Stimulated activated CD4-positive, alpha-beta T cell treated with anti-CD3 and anti-CD28 coated beads, Interleukin-12 subunit alpha, Interleukin-12 subunit beta, amount 100 ng/mL, for 4 hours (primary cell): ENCODE data around the gene UPB1.
"Not testable (repeated sequence)": the region's sequence is repeated elsewhere in the genome, so short reads cannot be mapped to it uniquely, and the experiment has no call there.

Experiments used
- DNase-seq: peaks from one replicate; pipeline ENCODE4 v3.0.0-alpha.2; 2020

Gene UPB1

DNA sequence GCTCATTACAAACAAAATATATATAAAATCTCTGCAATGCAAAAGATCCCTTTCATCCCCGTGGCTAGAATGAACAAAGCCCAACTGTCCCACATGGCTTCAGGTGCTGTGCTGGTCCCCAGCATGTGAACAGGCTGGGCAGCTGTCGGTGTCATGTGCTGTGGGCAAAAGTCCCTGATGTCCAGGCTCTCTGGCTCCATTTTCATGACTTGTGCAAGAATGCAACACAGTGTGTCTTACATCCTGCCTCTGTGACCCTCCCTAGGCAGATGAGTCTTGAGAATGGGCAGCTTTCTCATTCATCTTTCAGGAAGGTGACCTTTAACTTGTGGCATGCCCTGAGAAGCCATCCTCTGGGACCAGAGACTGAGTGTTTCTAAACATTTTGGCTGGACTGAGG, 45.3 kb downstream of the UPB1 start:
- no peak for DNase-seq

GRCh38 chr22:24541681-24542515, 46.8 kb downstream of the UPB1 start:
- no peak for DNase-seq

GRCh38 chr22:24542641-24543040, 47.5 kb downstream of the UPB1 start:
- no peak for DNase-seq

DNA sequence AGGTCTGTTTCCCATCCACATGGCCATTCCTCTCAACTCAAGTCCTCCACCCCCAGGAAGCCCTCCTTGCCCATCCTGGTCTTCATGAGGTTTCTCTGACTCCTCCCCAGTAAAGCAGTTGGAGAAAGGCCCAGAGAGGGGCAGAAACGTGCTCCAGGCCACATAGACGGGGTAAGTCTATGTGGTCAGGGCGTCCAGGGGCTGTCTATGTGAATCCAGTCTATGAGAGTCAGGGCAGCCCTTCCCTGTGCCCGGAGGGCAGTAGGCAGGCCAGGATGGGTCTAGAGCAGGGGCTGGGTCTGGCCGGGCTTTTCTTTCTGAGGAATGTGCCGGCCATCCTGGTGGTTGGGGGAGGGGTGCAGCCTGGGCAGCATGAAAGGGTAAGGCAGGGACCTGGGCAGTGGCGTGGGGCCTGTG, 48.1 kb downstream of the UPB1 start:
- no peak for DNase-seq

DNA sequence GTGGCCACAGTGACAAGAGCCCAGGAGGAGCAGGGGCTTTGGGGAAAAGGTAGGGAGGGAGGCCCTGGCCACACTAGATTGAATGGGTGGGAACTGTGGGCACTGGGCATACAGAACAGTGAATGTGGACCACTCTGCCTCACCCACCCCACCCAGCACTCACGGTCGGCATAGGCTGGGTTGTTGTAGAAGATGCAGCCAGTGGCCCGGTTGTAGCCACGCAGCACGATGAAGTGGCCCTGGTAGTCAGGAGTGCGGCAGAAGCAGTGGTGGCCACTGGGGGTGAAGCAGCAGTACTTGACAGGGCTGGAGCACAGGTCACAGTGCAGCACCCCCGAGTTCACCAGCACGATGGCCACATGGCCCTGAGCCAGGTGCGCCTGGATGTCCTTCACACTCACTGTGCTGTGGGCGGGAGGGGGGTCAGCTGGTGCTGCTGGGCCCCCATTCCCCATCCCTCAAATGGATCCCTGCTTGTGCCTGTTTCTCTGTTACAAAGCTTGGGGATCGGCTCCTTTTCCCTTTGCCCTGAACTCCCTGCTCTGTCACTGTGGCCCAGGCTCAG, 48.6 kb downstream of the UPB1 start:
- no peak for DNase-seq

DNA sequence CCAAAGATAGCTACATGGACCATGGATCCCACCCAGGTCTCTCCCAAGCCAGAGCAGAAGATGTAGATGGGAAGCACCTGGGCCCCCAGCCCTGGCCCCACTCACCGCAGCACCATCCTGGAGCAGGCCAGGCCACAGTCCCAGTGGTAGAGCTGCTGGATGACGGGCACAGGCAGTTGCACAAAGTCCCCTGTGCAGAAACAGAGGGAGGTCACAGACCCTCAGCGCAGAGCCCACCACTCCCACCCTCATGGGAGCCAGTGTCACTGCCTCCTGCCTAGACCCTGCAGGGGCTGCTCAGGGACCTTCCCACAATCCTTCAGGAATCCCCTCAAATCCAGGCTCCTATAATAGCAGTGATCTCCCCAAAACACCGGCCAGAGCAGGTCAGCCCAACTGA, 53.7 kb downstream of the UPB1 start:
- DNase-seq = no peak

DNA sequence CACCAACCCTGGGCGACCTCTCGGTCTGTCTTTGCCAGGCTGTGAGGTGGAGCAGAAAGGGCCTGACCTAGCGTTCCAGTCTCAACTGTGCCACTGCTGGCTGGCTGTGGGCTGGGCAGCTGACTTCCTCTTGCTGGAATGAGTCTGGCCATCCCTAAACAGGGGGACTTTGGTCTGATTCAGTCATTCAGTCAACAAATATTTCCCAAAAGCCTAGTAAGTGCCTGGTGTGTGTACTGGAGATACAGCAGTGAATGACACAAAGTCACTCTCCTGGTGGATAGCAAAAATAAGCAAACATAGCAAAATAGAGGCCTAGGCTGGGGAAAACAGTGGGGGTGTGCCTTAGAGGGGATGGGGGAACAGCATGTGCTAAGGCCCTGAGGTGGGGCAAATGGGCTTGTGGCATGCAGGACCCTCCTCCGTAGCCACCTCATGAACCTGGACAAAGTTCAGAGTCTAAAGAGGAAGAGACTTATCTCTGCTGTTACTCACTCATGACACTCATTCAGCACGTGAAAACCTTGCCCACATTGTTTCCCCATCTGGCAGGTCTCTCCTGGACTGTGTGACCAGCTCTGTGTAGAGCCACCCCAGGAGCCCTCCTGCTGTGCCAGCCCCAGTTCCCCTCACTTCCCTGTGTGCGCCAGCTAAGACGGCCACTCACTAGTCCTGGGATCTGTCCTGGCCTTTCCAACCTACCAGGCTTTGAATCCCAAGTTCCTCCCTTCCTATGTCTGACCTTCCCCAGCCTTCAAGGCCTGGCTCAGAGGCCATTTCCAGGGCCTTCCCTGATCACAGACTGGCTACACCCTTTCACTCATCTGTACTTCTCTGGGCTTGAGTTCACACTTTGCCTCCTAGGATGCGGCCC, 55.1 kb downstream of the UPB1 start:
- DNase-seq = no peak

- DNase-seq = no peak
These were observed 55.8 kb downstream of the UPB1 start for GRCh38 chr22:24550902-24551435.

DNA sequence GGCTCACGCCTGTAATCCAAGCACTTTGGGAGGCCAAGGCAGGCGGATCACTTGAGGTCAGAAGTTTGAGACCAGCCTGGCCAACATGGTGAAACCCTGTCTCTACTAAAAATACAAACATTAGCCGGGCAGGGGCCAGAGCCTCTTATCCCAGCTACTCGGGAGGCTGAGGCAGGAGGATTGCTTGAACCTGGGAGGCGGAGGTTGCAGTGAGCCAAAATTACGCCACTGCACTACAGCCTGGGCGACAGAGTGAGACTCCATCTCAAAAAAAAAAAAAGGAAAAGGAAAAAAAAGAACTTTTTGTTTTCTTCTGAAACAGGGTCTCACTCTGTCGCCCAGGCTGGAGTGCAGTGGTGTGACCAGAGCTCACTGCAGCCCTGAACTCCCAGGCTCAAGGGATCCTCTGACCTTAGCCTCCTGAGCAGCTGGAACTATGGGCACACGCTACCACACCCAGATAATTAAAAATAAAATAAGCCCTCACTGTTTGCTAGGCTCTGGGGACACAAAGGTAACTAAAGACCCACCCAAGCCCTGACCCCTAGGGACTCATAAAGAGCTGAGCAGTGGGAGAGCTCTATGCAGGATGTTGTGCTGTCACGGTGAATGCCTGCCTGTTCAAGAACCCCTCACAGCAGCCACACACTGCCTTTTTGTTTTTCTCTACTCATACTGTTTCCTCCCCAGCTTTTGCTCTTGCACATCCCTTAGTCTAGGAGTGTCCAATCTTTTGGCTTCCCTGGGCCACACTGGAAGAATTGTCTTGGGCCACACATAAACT, 57.6 kb downstream of the UPB1 start:
- DNase-seq = not testable (repeated sequence)

DNA sequence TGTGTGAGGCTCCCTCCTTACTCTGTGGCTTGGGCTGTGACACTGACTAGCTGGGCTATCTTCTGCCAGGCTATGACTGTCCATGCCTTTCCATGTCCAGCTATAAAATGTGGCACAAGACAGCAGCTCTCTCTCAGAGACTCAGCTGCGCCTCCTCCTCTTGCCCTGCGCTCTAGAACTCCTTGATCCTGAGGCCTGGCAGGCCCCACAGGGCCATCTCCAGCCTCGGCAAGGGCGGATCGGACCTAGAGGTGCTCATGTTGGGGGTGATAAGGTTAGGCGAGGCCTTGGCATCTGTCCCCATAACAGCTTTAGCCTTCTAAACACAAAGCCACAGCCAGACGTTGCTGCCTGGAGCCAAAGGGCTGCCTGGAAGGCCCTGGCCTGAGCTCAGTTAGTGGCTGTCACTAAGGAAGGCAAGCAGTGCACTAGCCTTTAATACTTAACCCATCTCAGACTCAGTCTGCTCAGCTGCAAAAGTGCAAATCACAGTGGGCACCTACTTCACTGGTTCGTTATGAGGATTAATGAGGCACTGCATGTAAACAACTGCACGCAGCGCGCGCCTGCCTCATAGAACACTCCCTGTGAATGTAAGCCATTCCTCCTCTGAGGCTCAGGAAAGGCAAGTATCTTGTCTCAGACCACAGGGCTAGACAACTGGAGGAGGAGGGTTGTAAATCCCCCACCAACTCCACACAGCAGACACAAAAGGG, 58.6 kb downstream of the UPB1 start:
- no peak for DNase-seq

DNA sequence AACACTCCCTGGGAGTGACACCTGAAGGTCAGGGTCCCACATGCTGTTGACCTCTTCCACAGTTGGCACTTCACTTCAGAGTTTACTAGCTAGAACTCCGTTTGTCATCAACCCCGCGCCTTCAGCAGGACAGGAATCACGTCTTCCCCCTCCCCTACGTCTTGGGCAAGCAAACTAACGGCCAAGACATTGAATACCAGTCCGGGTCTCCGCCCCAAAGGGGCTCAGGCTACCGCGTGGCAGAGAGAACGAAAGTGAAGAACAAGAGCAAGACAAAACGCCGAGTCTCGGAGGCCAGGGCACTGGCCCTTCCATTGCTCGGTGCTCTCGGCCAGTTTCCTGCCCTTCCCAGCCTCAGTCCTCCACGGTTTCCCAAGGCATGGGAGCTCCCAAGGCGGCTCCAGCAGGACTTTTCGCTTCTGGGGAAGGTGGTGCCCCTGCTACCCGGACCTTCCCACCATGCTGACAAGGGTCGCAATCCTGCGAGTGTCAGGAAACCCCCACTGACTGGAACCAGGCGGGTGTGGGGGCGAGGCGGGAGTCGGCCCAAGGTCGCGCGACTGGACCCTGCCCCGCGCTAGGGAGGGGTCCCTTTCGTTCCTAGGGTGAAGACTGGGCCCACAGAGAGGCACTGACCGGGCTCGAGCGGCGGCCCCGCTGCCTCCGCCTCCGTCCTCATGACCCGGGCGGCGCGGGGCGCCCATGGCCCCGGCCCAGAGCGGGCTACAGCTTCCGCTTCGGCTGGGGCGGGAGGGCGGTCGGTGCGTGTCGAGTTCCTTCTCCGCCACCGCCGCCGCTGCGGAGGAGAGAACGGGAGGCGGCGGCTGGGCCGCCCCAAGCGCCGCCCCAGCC, 59.4 kb downstream of the UPB1 start, which contains the start of gene GUCD1:
GUCD1 (minus strand) TSS at position 826 of the 852 bp plus-strand sequence; CDS start at position 679, 147 bp downstream.
- DNase-seq = peak; percentile 22

- peak; percentile 100 for DNase-seq
These were observed 60.3 kb downstream of the UPB1 start, which contains the start of gene SNRPD3 for GRCh38 chr22:24555165-24556039. SNRPD3 (plus strand) TSS chr22:24555999; CDS start chr22:24557675, 1,676 bp downstream.

DNA sequence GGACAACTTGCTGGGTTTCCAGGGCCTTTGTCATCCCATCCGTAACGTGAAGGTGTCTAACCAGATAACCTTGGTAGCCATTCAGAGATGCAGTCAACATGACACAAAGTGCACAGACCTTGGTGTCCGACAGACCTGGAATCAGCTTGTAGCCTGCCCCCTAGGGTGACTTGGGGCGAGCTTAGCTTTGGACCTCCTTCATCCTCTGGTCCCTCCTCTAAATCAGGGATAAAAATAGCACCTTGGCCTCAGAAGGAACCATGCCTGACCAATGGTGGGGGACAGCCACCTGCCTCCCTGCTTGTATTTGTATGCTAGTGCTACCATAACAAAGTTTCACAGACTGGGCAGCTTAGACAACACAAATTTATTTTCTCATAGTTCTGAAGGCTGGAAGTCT, 64.3 kb downstream of the UPB1 start:
- DNase-seq = no peak

GRCh38 chr22:24563246-24563645, 68.1 kb downstream of the UPB1 start:
- DNase-seq = no peak

DNA sequence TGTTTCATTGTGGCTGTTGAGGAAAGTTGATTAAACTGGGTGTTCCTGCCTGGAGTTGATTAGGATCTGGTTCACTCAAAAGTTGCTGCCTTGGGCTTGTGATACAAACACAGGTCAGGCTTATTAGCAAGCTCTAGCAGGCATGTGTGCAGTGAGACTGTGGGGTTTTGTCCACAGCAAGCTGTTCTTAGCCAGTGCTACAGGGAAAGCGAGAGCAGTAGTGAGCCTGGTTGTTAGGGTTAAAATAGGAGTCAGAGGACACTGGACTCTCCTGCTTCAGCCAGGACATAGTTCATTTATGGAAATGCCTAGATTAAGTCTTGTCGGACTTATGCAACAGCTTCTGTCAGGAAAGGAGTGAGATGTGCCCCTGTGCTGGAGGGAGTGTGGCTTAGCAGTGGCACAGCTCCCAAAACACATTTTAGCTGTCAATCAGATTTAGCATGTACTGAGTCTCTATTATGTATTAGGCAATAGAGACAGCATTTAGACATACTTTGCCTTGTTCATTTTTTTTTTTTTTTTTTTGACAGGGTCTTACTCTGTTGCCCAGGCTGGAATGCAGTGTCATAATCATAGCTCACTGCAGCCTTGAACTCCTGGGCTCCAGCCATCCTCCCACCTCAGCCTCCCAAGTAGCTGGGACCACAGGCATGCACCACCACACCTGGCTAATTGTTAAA, 69.4 kb downstream of the UPB1 start:
- no peak for DNase-seq

- DNase-seq = no peak
These were observed 69.9 kb downstream of the UPB1 start for GRCh38 chr22:24565077-24565476.

- DNase-seq = no peak
These were observed 71.9 kb downstream of the UPB1 start for GRCh38 chr22:24566899-24567511.

- no peak for DNase-seq
These were observed 72.5 kb downstream of the UPB1 start for GRCh38 chr22:24567668-24568067.
